OCI-LY7 (cell line): ENCODE results near the gene ST3GAL3. TPM values are rescaled to one million over a fixed set of nuclear protein-coding genes. Genes with fewer than 3 reads are reported as not detected.

Experiments used
- BruUV-seq: library from RNA; stranded (reverse); fragments of 400-500 nt; replicated peaks from 2 replicates; lab custom pipeline; 2021; lab: Mats Ljungman, UMichigan
- CTCF ChIA-PET: fragments of 300-600 bp; sonication (Branson Sonifier 250); formaldehyde crosslinking; loops from one replicate; lab custom pipeline; 2022; ENCODE audit warnings: antibody characterized with exemption; ENCODE audit not compliant: unreplicated experiment; lab: Charles Lee
- POLR2A ChIA-PET: fragments of 300-600 bp; sonication (Branson Sonifier 250); formaldehyde crosslinking; loops from one replicate; lab custom pipeline; 2022; ENCODE audit warnings: antibody characterized with exemption; lab: Charles Lee
- DNase-seq: peaks from one replicate; pipeline ENCODE4 v3.0.0-alpha.2; 2015; ENCODE audit warnings: low spot score
- H2AFZ ChIP-seq: fragments of 200-600 bp; sonication (generic), shearing (Covaris generic); 2 replicates; pipeline ENCODE4 v1.6.1; 2014; ENCODE audit warnings: mild to moderate bottlenecking, antibody characterized with exemption, low read length, moderate library complexity
- H3K27ac ChIP-seq: fragments of 200-600 bp; sonication (generic); 2 replicates; pipeline ENCODE4 v1.5.1; 2014; ENCODE audit warnings: mixed run types, low read depth, mild to moderate bottlenecking, moderate library complexity, low read length, inconsistent platforms; ENCODE audit not compliant: poor library complexity, severe bottlenecking
- H3K36me3 ChIP-seq: fragments of 200-600 bp; sonication (generic); 2 replicates; pipeline ENCODE4 v1.6.1; 2014; ENCODE audit warnings: mild to moderate bottlenecking, antibody characterized with exemption, low read length, moderate library complexity, mixed read lengths; ENCODE audit not compliant: insufficient read depth
- H3K4me1 ChIP-seq: fragments of 200-600 bp; sonication (generic); 2 replicates; pipeline ENCODE4 v1.5.1; 2014; ENCODE audit warnings: mild to moderate bottlenecking, low read length; ENCODE audit not compliant: insufficient read depth, poor library complexity, severe bottlenecking
- H3K4me2 ChIP-seq: fragments of 200-600 bp; sonication (generic); 2 replicates; pipeline ENCODE4 v1.6.1; 2014; ENCODE audit warnings: mild to moderate bottlenecking, low read length
- H3K4me3 ChIP-seq: fragments of 200-600 bp; sonication (generic); 2 replicates; pipeline ENCODE4 v1.5.1; 2014; ENCODE audit warnings: mild to moderate bottlenecking, low read depth, low read length; ENCODE audit not compliant: poor library complexity, severe bottlenecking
- H3K79me2 ChIP-seq: fragments of 200-600 bp; sonication (generic); 2 replicates; pipeline ENCODE4 v1.6.1; 2016; ENCODE audit warnings: low read depth, mild to moderate bottlenecking, low read length, moderate library complexity, mixed read lengths; ENCODE audit not compliant: insufficient read depth
- H3K9me2 ChIP-seq: fragments of 200-600 bp; sonication (generic); 2 replicates; pipeline ENCODE4 v1.6.1; 2016; ENCODE audit warnings: mild to moderate bottlenecking, low read length, mixed read lengths; ENCODE audit not compliant: insufficient read depth
- H3K9me3 ChIP-seq: fragments of 200-600 bp; sonication (generic); 2 replicates; pipeline ENCODE4 v1.6.1; 2014; ENCODE audit warnings: mild to moderate bottlenecking, mixed run types, low read length, mixed read lengths
- H4K20me1 ChIP-seq: fragments of 200-600 bp; sonication (generic); 2 replicates; pipeline ENCODE4 v1.6.1; 2014; ENCODE audit warnings: mild to moderate bottlenecking, antibody characterized with exemption, low read length, moderate library complexity, mixed read lengths; ENCODE audit not compliant: insufficient read depth
- EZH2phosphoT487 ChIP-seq: fragments of 200-600 bp; sonication (generic); IDR thresholded peaks from 2 replicates; pipeline ENCODE4 v1.6.1; 2018; ENCODE audit warnings: low read depth, borderline replicate concordance, mild to moderate bottlenecking, mixed run types, antibody characterized with exemption, low read length, moderate library complexity, mixed read lengths
- intact Hi-C: fragments of 100-400 bp; cut with micrococcal nuclease; formaldehyde crosslinking; loops from one replicate; pipeline ENCODE4 v1.10.0; 2022; ENCODE audit not compliant: unreplicated experiment
- total RNA-seq, 2 experiments: library from RNA; depleted of rRNA in 1 of 2; stranded (reverse); fragments of >200 nt in 1 of 2; shearing (Covaris generic) in 1 of 2; gene quantifications; 2 replicates each; pipeline ENCODE4 v1.2.3, GENCODE V29; 2014 to 2022
- TF ChIP-seq, protein P1 (sequence below): fragments of 200-600 bp; sonication (generic); conservative IDR thresholded peaks from 2 replicates; pipeline ENCODE4 v1.5.1; 2014; ENCODE audit warnings: mild to moderate bottlenecking, antibody characterized with exemption, low read length, moderate library complexity, mixed read lengths

The ST3GAL3 gene
- total RNA-seq, 2 experiments from 2014 or later: 24.0 to 45.0 TPM

DNA sequence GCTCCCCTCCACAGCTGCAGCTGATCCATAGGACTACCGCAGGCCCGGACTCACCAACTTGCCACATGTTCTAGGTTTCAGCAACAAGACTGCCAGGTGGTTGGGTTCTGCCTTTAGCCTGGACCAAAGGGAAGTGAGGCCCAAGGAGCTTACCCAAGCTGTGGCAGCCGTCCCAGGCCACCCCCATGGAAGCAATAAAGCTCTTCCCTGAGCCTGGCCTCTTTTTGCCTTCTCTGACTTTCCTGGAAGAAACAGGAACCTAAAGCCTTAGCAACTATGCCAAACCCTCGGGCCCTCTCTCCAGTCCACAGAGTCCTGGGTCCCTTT lies 223.6 kb downstream of the ST3GAL3 start:
- POLR2A ChIA-PET: no interaction called here
- Histone ChIP-seq H3K9me3 (no peaks in the 10 kb centered on the region), H3K4me2 (no peak overlapping the region)

DNA sequence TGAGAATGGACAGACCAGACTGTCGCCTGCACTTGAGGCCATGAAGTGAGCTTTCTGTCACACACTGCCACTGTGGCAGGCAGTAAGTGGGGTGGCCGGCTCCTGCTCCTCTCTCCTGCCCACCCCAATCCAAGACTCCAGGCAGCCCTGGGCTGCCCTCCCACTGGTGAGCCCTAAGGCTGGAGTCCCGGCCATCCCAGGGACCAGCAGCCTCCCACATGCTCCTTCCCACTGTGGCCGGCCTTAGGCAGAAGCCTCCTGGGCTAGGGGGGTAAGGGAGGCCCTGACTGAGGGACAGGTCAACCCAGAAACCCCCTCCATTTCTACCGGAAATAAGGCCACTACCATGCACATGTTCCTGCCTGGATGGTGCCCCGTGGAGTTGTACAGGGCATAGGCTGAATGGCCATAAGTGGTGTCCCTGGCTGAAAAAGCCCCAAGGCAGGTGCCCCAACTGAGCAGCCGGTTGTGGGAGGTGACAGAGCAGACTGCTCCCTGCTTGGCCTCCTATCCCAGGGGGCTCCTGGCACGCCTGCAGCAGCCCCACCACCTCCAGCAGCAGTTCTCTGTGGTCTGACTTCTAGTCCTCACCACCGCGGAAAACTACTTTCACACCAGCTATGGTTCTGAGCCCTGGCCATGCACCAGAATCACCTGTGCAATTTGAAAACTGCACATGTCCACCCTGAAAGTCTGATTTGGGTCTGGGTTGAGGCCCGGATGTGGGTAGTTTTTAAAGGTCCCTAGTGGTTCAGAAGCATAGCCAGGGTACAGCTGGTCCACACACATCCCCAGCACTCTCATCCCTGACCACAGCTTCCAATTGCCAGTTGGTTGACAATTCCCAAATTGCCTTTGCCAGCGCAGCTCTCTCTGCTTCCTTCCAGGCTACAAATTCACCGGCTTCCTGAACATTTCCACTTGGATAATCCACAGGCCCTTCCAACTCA lies 224.7 kb downstream of the ST3GAL3 start:
- Histone ChIP-seq H3K79me2 (no peaks in the 10 kb centered on the region), H3K9me3 (no peaks in the 10 kb centered on the region), H3K4me3 (no peak overlapping the region), H3K27ac (no peak overlapping the region), H2AFZ (no peak overlapping the region), H3K36me3 (no peaks in the 10 kb centered on the region), H3K4me2 (no peak overlapping the region), H3K9me2 (no peaks in the 10 kb centered on the region), H3K4me1 (no peaks in the 10 kb centered on the region), H4K20me1 (no peaks in the 10 kb centered on the region)
- no peak for TF ChIP-seq EZH2phosphoT487
- TF ChIP-seq, protein P1, sequence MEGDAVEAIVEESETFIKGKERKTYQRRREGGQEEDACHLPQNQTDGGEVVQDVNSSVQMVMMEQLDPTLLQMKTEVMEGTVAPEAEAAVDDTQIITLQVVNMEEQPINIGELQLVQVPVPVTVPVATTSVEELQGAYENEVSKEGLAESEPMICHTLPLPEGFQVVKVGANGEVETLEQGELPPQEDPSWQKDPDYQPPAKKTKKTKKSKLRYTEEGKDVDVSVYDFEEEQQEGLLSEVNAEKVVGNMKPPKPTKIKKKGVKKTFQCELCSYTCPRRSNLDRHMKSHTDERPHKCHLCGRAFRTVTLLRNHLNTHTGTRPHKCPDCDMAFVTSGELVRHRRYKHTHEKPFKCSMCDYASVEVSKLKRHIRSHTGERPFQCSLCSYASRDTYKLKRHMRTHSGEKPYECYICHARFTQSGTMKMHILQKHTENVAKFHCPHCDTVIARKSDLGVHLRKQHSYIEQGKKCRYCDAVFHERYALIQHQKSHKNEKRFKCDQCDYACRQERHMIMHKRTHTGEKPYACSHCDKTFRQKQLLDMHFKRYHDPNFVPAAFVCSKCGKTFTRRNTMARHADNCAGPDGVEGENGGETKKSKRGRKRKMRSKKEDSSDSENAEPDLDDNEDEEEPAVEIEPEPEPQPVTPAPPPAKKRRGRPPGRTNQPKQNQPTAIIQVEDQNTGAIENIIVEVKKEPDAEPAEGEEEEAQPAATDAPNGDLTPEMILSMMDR: no peak
- no peak for DNase-seq
- BruUV-seq: no TSS peak
- ChIA-PET POLR2A (no interaction called here), CTCF (interaction anchor here (1.0 to 1.7 kb wide), 2 partner anchors 168 kb away, joined by 3 to 8 read pairs; no protein-coding TSS in a partner anchor)
- intact Hi-C loops: loop anchor here (5.0 kb wide), 1 partner anchor 95 kb away; no protein-coding TSS in a partner anchor

More for the DNA sequence above, 223.6 kb downstream of the ST3GAL3 start:
- CTCF ChIA-PET: interaction anchor here (0.5 to 1.7 kb wide), 5 partner anchors 15 to 167 kb away, joined by 3 to 8 read pairs (median 3); no protein-coding TSS in a partner anchor
- TF ChIP-seq, protein P1: no peak
- no peak for TF ChIP-seq EZH2phosphoT487
- no peaks in the 10 kb centered on the region for H3K79me2 ChIP-seq
- no peak overlapping the region for H3K4me3 ChIP-seq
- intact Hi-C loops: loop anchor here (5.0 kb wide), 1 partner anchor 94 kb away; no protein-coding TSS in a partner anchor
- no peak overlapping the region for H3K27ac ChIP-seq
- H3K36me3 ChIP-seq: no peaks in the 10 kb centered on the region
- H3K4me1 ChIP-seq: no peaks in the 10 kb centered on the region
- no peaks in the 10 kb centered on the region for H4K20me1 ChIP-seq
- DNase-seq: no peak
- BruUV-seq: no TSS peak
- no peak overlapping the region for H2AFZ ChIP-seq
- no peaks in the 10 kb centered on the region for H3K9me2 ChIP-seq
